GM23338 (cell line): ENCODE results near the gene SERGEF. TPM values are rescaled to one million over a fixed set of nuclear protein-coding genes. Genes with fewer than 3 reads are reported as not detected.

Experiments
- CREB1 ChIP-seq: fragments of 250-450 bp; sonication (Bioruptor Pico); IDR thresholded peaks from 2 replicates; pipeline ENCODE4 v1.5.0; 2020; ENCODE audit warnings: low read depth, mild to moderate bottlenecking, moderate library complexity
- EZH2 ChIP-seq: fragments of 200-600 bp; sonication (generic); IDR thresholded peaks from one replicate; pipeline ENCODE4 v1.8.0; 2017; ENCODE audit warnings: antibody characterized with exemption, mild to moderate bottlenecking, low read depth; ENCODE audit not compliant: unreplicated experiment
- STAT1 ChIP-seq: IDR thresholded peaks from one replicate; pipeline ENCODE4 v1.6.1; 2016; ENCODE audit warnings: antibody characterized with exemption; ENCODE audit not compliant: unreplicated experiment
- ZNF331 ChIP-seq: fragments of 250-450 bp; sonication (Bioruptor Pico); IDR thresholded peaks from 2 replicates; pipeline ENCODE4 v1.5.0; 2020; ENCODE audit warnings: low read depth, mild to moderate bottlenecking, moderate library complexity
- polyA plus RNA-seq: library from polyadenylated mRNA; unstranded; fragments of >200 nt; fragmentation: Nextera tagmentation; extraction: Ambion mirVana; gene quantifications from 2 replicates; pipeline ENCODE4 v1.2.1, GENCODE V29; 2016
- total RNA-seq: library from RNA; depleted of rRNA; stranded (reverse); fragments of >200 nt; shearing (Covaris generic); gene quantifications from 2 replicates; pipeline ENCODE4 v1.2.3, GENCODE V29; 2014
- TF ChIP-seq, protein P1 (sequence below): fragments of 250-450 bp; sonication (Bioruptor Pico); IDR thresholded peaks from 2 replicates; pipeline ENCODE4 v1.5.0; 2020; ENCODE audit warnings: mild to moderate bottlenecking, moderate library complexity
- TF ChIP-seq, protein P2 (sequence below), 2 experiments: fragments of 200-600 bp in 1 of 2; sonication (generic) in 1 of 2; conservative IDR thresholded peaks; 2 replicates each; pipeline versions ENCODE4 v1.5.1 to v1.6.1; 2016 to 2017; ENCODE audit warnings: antibody characterized with exemption in 2 of 2, low read depth in 2 of 2, mild to moderate bottlenecking in 2 of 2, moderate library complexity in 1 of 2

SERGEF gene
- total and polyA plus RNA-seq, 2 experiments from 2014 or later: 24.2 to 27.9 TPM

DNA sequence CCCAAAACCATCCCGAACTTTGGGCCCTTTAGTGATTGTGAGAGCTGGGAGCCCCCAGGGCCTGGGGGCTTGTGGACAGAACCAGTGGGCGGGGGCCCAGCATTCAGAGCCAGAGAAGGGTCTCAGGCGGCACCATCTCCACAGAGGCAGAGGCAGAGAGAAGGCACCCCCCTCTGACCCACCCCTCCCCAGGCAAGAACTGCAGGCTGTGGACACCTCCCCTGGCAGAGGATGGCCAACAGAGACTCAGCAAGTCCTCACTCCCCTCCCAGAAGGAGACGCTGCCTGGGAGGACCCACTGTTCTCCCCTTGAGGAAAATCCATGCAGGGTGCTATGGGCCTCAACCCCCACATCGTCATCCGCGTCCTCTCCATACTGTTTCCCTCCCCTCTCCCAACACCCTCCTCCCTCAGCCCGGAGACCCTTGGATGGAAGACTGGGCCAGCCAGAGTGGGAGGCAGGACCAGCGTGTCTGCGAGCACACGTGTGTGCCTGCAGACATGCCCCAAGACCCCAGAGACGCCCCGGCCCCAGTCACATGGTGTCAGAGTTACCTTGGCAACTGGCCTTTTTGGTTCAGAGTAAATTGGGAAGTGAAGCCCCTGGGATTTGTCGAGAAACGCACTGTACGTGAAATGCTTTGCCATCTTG lies 235.6 kb downstream of the SERGEF start (continued):
- TF ChIP-seq, protein P1, sequence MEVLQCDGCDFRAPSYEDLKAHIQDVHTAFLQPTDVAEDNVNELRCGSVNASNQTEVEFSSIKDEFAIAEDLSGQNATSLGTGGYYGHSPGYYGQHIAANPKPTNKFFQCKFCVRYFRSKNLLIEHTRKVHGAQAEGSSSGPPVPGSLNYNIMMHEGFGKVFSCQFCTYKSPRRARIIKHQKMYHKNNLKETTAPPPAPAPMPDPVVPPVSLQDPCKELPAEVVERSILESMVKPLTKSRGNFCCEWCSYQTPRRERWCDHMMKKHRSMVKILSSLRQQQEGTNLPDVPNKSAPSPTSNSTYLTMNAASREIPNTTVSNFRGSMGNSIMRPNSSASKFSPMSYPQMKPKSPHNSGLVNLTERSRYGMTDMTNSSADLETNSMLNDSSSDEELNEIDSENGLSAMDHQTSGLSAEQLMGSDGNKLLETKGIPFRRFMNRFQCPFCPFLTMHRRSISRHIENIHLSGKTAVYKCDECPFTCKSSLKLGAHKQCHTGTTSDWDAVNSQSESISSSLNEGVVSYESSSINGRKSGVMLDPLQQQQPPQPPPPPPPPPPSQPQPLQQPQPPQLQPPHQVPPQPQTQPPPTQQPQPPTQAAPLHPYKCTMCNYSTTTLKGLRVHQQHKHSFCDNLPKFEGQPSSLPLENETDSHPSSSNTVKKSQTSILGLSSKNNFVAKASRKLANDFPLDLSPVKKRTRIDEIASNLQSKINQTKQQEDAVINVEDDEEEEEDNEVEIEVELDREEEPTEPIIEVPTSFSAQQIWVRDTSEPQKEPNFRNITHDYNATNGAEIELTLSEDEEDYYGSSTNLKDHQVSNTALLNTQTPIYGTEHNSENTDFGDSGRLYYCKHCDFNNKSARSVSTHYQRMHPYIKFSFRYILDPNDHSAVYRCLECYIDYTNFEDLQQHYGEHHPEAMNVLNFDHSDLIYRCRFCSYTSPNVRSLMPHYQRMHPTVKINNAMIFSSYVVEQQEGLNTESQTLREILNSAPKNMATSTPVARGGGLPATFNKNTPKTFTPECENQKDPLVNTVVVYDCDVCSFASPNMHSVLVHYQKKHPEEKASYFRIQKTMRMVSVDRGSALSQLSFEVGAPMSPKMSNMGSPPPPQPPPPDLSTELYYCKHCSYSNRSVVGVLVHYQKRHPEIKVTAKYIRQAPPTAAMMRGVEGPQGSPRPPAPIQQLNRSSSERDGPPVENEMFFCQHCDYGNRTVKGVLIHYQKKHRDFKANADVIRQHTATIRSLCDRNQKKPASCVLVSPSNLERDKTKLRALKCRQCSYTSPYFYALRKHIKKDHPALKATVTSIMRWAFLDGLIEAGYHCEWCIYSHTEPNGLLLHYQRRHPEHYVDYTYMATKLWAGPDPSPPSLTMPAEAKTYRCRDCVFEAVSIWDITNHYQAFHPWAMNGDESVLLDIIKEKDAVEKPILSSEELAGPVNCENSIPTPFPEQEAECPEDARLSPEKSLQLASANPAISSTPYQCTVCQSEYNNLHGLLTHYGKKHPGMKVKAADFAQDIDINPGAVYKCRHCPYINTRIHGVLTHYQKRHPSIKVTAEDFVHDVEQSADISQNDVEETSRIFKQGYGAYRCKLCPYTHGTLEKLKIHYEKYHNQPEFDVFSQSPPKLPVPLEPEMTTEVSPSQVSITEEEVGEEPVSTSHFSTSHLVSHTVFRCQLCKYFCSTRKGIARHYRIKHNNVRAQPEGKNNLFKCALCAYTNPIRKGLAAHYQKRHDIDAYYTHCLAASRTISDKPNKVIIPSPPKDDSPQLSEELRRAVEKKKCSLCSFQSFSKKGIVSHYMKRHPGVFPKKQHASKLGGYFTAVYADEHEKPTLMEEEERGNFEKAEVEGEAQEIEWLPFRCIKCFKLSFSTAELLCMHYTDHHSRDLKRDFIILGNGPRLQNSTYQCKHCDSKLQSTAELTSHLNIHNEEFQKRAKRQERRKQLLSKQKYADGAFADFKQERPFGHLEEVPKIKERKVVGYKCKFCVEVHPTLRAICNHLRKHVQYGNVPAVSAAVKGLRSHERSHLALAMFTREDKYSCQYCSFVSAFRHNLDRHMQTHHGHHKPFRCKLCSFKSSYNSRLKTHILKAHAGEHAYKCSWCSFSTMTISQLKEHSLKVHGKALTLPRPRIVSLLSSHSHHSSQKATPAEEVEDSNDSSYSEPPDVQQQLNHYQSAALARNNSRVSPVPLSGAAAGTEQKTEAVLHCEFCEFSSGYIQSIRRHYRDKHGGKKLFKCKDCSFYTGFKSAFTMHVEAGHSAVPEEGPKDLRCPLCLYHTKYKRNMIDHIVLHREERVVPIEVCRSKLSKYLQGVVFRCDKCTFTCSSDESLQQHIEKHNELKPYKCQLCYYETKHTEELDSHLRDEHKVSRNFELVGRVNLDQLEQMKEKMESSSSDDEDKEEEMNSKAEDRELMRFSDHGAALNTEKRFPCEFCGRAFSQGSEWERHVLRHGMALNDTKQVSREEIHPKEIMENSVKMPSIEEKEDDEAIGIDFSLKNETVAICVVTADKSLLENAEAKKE: no peak
- TF ChIP-seq ZNF331 (CRISPR knock-in tag): no peak
- TF ChIP-seq, protein P2, sequence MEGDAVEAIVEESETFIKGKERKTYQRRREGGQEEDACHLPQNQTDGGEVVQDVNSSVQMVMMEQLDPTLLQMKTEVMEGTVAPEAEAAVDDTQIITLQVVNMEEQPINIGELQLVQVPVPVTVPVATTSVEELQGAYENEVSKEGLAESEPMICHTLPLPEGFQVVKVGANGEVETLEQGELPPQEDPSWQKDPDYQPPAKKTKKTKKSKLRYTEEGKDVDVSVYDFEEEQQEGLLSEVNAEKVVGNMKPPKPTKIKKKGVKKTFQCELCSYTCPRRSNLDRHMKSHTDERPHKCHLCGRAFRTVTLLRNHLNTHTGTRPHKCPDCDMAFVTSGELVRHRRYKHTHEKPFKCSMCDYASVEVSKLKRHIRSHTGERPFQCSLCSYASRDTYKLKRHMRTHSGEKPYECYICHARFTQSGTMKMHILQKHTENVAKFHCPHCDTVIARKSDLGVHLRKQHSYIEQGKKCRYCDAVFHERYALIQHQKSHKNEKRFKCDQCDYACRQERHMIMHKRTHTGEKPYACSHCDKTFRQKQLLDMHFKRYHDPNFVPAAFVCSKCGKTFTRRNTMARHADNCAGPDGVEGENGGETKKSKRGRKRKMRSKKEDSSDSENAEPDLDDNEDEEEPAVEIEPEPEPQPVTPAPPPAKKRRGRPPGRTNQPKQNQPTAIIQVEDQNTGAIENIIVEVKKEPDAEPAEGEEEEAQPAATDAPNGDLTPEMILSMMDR (conservative IDR thresholded peaks at IDR 0.05; ENCODE audit: low read depth in 2 of 2): no peak
- no peak for TF ChIP-seq CREB1 (CRISPR knock-in tag)
- no peak for TF ChIP-seq EZH2
- no peak for TF ChIP-seq STAT1
